Tibial nerve (tissue), 4 donors: ENCODE data around the gene CFAP46. TPM values are rescaled to one million over a fixed set of nuclear protein-coding genes. Genes with fewer than 3 reads are reported as not detected.

Experiments used
- DNase-seq, 2 donors: peaks; one replicate each; pipeline ENCODE4 v3.0.0-alpha.2; 2019; ENCODE audit warnings: low spot score in 2 of 2
- H3K27ac ChIP-seq, 4 donors: fragments of 200-600 bp; sonication (generic) in 3 of 4; one replicate each; pipeline ENCODE4 v1.5.1; 2017 to 2019; ENCODE audit warnings: mild to moderate bottlenecking in 1 of 4
- H3K27me3 ChIP-seq, 2 donors: fragments of 200-600 bp; sonication (generic) in 1 of 2; one replicate each; pipeline versions ENCODE4 v1.5.1 to v1.6.0; 2017 to 2019
- H3K36me3 ChIP-seq, 3 donors: fragments of 200-600 bp; sonication (generic); one replicate each; pipeline ENCODE4 v1.5.1; 2018 to 2019
- H3K4me1 ChIP-seq, 4 donors: fragments of 200-600 bp; sonication (generic) in 3 of 4; one replicate each; pipeline ENCODE4 v1.5.1; 2017 to 2019
- H3K4me3 ChIP-seq, 4 donors: fragments of 200-600 bp; sonication (generic) in 3 of 4; one replicate each; pipeline ENCODE4 v1.5.1; 2017 to 2019; ENCODE audit warnings: mild to moderate bottlenecking in 1 of 4, moderate library complexity in 1 of 4
- H3K9me3 ChIP-seq, 4 donors: fragments of 200-600 bp; sonication (generic) in 3 of 4; one replicate each; pipeline ENCODE4 v1.5.1; 2017 to 2019
- EP300 ChIP-seq, 2 donors: sonication (generic); formaldehyde crosslinking; IDR thresholded peaks; one replicate each; pipeline ENCODE4 v1.6.1; 2017; ENCODE audit warnings: antibody characterized with exemption in 2 of 2, mild to moderate bottlenecking in 1 of 2
- POLR2A ChIP-seq, 2 donors: fragments of 450-650 bp; IDR thresholded peaks; one replicate each; pipeline ENCODE4 v1.6.1; 2017; ENCODE audit warnings: antibody characterized with exemption in 2 of 2, mild to moderate bottlenecking in 2 of 2, moderate library complexity in 2 of 2
- WGBS, 2 donors: methylation state at CpG; one replicate each; pipeline ENCODE4 v1.1.5; 2018; 5-methylcytosine and 5-hydroxymethylcytosine counted together
- total RNA-seq, 4 donors: library from RNA; depleted of rRNA; stranded (reverse); fragments of >200 nt; gene quantifications; one replicate each; pipeline ENCODE4 v1.1.0, GENCODE V29; 2016
- TF ChIP-seq, protein P1 (sequence below), 5 experiments: fragments of 200-600 bp in 3 of 5; fragments of 450-650 bp in 2 of 5; sonication (generic) in 3 of 5; IDR thresholded peaks; one replicate each; pipeline ENCODE4 v1.5.1; 2016 to 2019; ENCODE audit warnings: antibody characterized with exemption in 5 of 5, mild to moderate bottlenecking in 3 of 5, moderate library complexity in 2 of 5

The CFAP46 gene
- total RNA-seq, 4 donors from 2014 or later: 0.90 to 1.4 TPM; not detected in 2

- no peaks in the 10 kb centered on the region for H3K36me3 ChIP-seq
- H3K9me3 ChIP-seq: no peaks in the 10 kb centered on the region
- WGBS, 2 donors: 75 to 76% methylated on average over 19 to 30 of the region's 42 CpGs
- no peak overlapping the region for H3K27ac ChIP-seq
- TF ChIP-seq EP300 (IDR thresholded peaks at IDR 0.05) (no peak), POLR2A (IDR thresholded peaks at IDR 0.05) (no peak)
- TF ChIP-seq, protein P1, sequence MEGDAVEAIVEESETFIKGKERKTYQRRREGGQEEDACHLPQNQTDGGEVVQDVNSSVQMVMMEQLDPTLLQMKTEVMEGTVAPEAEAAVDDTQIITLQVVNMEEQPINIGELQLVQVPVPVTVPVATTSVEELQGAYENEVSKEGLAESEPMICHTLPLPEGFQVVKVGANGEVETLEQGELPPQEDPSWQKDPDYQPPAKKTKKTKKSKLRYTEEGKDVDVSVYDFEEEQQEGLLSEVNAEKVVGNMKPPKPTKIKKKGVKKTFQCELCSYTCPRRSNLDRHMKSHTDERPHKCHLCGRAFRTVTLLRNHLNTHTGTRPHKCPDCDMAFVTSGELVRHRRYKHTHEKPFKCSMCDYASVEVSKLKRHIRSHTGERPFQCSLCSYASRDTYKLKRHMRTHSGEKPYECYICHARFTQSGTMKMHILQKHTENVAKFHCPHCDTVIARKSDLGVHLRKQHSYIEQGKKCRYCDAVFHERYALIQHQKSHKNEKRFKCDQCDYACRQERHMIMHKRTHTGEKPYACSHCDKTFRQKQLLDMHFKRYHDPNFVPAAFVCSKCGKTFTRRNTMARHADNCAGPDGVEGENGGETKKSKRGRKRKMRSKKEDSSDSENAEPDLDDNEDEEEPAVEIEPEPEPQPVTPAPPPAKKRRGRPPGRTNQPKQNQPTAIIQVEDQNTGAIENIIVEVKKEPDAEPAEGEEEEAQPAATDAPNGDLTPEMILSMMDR (IDR thresholded peaks at IDR 0.05): no peak
- DNase-seq: no peak
- H3K27me3 ChIP-seq: peaks cover 0 to 19% of the 10 kb centered on the region in 2 donors
- peaks cover 0 to 19% (median 2%) of the 10 kb centered on the region in 4 donors for H3K4me1 ChIP-seq
- H3K4me3 ChIP-seq: no peak overlapping the region
Measured at GRCh38 chr10:132960631-132961419, 18.5 kb upstream of the CFAP46 start.

DNA sequence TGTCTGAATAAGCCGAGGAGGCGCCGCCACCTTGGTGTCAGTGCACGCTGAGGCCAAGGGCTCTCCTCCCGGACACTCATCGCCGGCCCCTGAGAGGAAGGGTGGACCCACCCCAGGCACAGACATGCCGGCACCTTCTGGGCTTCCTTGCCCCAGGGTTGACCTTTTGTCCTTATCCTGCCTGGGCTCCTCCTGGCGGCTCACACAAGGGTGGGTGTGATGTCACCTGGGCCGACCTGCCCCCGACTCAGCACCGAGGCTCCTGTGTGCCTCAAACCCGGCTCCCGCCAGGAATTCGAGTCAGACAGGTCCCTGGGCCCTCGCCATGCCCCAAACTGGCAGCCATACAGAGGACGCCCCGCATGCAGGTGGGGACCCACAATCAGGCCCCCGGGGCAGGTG lies 17.7 kb upstream of the CFAP46 start:
- H3K9me3 ChIP-seq: no peaks in the 10 kb centered on the region
- peaks cover 0 to 19% (median 2%) of the 10 kb centered on the region in 4 donors for H3K4me1 ChIP-seq
- DNase-seq: no peak
- WGBS, 2 donors: 72 to 80% methylated on average over 12 to 19 of the region's 19 CpGs
- no peak overlapping the region for H3K4me3 ChIP-seq
- H3K27me3 ChIP-seq: peaks cover 0 to 13% of the 10 kb centered on the region in 2 donors
- H3K36me3 ChIP-seq: no peaks in the 10 kb centered on the region
- no peak for TF ChIP-seq POLR2A (IDR thresholded peaks at IDR 0.05)
- TF ChIP-seq, protein P1 (IDR thresholded peaks at IDR 0.05): no peak
- TF ChIP-seq EP300 (IDR thresholded peaks at IDR 0.05): no peak
- H3K27ac ChIP-seq: no peak overlapping the region

- H3K27me3 ChIP-seq: peaks cover 0 to 8% of the 10 kb centered on the region in 2 donors
- no peak overlapping the region for H3K4me3 ChIP-seq
- H3K27ac ChIP-seq: no peak overlapping the region
- H3K4me1 ChIP-seq: peaks cover 0 to 19% (median 2%) of the 10 kb centered on the region in 4 donors
- 88 to 94% methylated on average over 6 to 8 of the region's 8 CpGs for WGBS, 2 donors
- no peaks in the 10 kb centered on the region for H3K36me3 ChIP-seq
- no peak for TF ChIP-seq POLR2A (IDR thresholded peaks at IDR 0.05)
- TF ChIP-seq, protein P1 (IDR thresholded peaks at IDR 0.05): no peak
- no peak for TF ChIP-seq EP300 (IDR thresholded peaks at IDR 0.05)
- no peaks in the 10 kb centered on the region for H3K9me3 ChIP-seq
- no peak for DNase-seq
Measured at GRCh38 chr10:132959559-132959961, 17.2 kb upstream of the CFAP46 start.

DNA sequence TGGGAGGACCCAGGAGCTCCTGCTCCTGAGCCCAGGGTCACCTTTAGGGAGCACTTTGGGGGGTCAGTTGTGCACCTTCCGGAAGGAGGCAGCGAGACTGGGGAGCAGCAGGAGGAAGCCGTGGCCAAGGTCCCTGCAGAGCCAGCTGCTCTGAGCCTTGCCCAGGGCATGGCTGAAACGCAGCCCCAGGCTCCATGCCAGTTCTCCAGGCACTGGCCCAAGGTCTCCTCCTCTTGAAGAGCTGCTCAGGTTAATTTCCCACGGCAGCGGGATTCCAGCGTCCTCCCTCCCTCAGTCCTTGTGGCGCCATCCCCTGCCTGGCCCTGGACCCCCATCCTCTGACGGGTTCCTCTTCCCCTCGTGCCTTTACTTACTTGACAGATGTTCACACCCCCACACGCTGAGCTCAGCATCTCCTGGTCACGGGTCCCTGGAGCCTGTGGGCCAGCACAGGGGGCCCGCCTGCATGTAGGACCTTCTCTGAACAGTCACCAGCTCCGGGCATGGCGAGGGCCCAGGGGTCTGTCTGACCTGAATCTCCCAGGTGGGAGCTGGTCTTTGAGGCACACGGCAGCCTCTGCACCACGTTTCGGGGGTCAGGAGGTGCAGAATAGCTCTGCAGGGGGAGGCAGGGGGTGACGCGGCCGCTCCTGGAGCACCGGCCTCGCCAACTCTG lies 16.7 kb upstream of the CFAP46 start:
- DNase-seq: no peak
- Histone ChIP-seq H3K27me3 (peaks cover 0 to 3% of the 10 kb centered on the region in 2 donors), H3K4me3 (no peak overlapping the region), H3K9me3 (no peaks in the 10 kb centered on the region), H3K4me1 (peaks cover 0 to 19% (median 2%) of the 10 kb centered on the region in 4 donors), H3K36me3 (no peaks in the 10 kb centered on the region), H3K27ac (no peak overlapping the region)
- WGBS, 2 donors: 64 to 73% methylated on average over 18 to 23 of the region's 23 CpGs
- TF ChIP-seq POLR2A (IDR thresholded peaks at IDR 0.05): no peak
- TF ChIP-seq, protein P1 (IDR thresholded peaks at IDR 0.05): no peak
- TF ChIP-seq EP300 (IDR thresholded peaks at IDR 0.05): no peak
